ENCODE data around the gene FBXW11.
"Not testable (repeated sequence)": the region's sequence is repeated elsewhere in the genome, so short reads cannot be mapped to it uniquely, and the experiment has no call there.

Gene FBXW11

DNA sequence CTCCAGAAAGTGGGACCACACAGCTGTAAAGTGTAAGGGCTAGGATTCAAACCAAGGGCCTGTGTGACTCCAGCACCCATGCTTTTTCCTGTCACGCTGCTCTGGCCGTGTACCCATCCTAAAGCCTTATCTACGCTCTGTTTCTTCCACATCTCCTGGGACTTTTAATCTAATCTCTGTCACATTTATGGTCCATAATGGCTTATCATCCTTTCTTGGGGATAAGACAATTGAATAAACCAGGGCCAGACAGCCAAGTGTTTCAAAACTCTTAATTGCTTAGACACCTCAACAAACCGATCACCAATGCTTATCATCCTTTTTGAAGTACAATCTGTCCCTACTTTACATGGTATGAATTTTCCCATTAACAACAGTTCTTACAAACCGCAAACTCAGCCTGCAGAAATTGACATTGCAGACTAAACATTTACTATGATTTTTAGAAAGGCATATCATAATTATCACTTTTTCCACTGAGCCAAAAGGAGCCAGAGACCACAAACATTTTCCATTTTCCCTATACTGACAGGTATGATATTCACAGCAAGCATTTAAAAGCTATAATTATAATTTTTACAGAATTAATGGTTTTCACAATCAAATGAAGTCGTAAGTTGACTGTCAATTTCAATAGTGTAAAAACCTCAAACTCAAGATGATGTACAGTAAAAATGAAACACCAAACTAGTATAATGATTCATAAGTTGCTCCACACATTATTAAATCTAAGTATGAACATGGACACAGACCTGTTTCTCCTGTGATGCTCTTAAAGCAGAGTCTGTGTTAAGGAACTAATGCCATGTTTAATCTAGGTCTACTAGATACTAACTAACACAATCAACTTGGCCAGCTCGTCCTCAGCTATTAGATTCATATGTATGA is 99.5 kb downstream of the FBXW11 start:
- no peak for DNase-seq

DNA sequence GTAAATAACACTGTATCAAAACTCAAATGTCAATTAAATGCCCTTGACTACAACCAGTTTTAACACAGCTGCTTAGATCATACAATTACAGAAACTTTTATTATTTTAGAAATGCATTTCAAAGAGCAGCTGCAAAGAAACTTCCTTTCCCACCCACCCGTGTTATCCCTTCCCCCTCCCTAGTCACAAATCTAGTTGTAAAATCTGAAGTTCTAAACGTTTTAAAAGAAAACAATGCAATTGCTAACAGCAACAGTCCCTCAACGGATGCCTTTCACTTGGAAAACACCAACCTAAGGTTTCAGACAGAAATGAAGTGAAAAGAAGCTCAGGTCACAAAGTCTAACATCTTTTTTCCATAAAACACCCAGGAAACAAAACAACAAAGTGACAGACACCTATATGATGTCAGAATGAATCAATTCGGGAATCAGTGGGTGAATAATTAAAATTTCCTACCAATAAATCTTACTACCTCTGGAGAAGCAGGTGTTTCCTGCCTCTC is 100.3 kb downstream of the FBXW11 start:
- DNase-seq, result no peak

DNA sequence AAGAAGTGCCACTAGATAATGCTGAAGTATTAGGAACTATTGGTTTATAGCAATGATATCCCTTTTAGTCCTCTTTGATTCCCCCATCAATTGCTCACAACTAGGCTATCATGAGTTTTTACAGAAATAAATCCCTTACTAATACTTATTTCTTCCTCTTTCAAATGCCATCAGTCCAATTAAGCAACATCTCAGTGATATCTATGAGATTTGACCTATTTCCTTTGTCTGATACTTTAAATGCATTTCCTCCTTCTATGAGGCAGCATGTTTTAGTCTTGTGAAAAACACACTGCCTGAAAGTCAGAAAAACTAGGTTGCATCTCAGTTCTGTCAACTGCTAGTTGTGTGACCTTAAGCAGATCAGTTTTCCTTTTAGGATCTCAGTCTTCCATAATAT is 101.6 kb downstream of the FBXW11 start:
- DNase-seq, result no peak

DNA sequence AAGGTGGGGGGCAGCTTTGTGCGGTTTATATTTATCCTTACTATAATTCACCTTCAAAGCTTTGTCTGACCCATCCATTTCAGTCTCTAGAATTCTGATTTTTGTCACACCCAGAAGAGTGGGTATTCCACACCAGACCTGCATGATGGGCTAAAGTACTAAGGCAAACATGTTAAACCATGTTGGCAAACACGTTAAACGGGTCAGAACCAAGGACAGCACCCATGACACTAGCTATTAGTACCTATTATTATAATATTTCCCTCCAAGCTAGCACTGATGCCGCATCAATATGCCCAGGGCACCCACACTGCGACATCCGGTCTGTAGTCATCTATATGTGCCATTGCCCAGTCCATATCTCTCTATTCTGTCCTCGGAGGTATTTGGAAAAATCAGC is 104.7 kb downstream of the FBXW11 start:
- no peak for DNase-seq

DNA sequence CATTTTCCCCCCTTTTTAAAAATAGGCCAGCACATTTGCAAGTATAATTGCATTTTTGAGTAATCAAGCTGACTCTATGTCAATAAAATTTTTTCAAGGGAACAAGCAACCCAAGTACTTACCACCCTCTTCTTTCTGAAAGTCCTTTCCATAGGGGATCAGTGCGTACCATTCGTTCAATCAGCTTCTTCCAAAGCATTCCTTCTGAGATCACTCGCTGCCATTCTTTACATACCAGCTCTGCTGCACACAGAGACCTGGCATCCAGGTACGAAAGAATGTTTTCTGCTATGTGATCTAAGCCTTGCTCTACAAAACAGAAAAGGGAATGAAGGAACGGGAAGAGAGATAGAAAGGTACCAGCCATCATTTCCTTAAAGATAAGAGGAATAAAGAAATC is 106.6 kb downstream of the FBXW11 start:
- DNase-seq, result no peak

DNA sequence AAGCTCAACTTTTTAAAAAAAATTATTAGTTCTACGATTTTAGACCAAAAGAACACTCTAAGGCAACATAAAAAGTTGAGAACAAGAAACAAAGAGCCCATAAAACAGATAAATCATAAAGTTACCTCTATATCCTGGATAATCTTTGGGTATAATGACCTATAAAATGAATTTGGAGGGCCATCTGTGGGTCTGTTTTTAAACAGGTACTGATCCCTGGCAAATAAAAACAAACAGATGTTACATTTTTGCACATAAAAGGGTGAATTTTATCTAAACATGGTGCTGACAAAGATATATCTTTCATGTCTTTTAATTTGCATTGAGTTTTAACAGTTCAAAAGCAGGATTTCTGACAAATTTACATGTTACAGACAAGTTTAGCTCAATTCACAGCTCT is 107.6 kb downstream of the FBXW11 start:
- no peak for DNase-seq

DNA sequence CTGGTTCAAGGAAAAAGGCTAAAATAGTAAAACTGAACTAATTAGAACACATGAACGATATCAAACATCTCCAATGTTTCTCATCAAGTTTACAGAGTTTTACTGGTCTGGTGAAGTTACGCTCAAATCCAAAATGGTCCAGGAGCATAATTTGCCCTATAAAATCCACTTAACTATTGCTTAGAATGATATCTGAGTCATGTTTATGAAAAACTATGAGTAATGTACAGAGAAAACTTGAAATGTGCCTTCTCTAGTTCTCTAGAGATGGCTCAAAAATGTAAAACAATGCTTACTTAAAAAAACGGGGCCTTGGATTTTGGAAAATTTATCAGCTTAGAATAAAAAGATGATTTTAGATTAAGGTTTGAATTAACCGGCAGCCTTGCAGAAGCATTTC is 108.1 kb downstream of the FBXW11 start:
- DNase-seq, result no peak

DNA sequence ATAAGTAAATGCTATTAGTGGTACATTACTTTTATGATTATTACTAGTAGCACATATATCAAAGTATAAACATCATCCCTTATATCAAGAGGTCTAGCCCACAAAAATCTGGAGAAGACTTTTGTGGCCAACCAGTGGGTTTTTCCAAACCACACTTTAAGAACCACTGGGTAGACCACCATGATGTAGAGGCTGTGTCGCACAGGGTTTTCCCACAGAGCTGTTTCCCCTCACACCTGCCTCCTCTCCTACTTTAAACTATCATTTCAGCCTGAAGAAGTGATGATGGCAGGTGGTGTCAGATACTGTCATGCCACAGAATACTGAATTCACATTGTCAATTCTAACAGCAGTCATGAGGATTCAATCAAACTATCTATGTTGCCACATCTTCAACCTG is 109.2 kb downstream of the FBXW11 start:
- no peak for DNase-seq

DNA sequence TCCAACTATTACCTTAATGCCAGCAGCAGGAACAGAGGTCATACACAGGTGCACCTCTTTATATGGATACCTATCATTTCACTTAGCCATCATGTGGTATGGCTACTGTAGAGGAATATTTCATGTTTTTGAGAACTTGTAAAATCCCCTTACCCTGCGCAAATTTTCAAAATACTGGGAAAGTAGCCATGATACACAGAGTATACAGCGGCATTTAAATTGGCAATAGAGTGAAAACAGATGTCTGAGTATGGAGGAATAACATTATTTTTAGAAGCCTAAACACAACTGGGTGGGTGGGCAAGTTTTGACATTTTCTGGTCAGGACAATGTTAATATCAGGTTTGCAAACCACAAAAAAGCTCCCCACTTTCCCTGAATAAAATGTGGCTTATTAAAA is 111.4 kb downstream of the FBXW11 start:
- no peak for DNase-seq

DNA sequence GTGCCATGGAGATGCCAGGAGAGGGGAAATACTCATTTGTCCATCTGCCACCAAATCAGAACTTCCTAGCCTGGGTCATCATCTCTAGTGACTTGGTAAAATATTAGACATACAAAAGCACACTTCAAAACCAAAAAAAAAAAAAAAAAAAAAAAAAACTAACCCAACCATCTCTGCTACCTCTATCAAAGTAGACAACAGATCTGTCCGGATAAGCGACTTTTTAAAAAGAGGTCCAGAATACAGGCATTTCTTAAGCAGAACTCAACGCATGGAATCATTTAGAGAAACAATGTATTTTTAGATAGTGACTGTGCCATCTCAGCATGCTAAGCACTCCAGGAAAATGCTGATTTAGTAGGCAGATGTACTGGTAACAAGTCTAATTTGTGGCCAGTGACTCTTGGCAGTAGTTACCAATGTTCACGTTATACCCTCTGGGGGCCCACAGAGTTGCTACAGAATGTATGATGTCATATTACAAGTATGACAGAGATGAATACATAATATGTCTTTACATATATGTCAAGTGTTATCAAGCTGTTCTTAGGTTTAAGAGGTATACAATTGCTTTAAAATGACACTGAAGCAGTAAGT is 113.0 kb downstream of the FBXW11 start:
- no peak for DNase-seq

DNA sequence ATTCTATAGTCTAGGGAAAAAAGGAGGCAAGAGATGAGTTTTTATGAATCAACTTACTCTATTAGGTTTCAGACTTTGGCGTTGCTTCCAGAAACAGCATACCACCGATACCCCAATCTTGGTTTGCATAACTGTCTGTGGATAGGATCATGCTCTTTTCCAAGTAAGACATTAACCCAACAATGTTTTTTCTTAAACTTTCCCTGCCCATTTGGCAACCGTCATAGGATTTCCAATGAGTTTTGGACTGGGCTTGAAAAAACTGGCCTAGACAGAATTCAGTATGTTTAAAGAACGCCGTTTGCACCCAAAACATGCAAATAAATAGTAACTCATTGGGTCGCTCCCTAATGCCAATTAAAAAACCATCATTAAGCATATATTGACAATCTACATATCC is 114.8 kb downstream of the FBXW11 start:
- no peak for DNase-seq

DNA sequence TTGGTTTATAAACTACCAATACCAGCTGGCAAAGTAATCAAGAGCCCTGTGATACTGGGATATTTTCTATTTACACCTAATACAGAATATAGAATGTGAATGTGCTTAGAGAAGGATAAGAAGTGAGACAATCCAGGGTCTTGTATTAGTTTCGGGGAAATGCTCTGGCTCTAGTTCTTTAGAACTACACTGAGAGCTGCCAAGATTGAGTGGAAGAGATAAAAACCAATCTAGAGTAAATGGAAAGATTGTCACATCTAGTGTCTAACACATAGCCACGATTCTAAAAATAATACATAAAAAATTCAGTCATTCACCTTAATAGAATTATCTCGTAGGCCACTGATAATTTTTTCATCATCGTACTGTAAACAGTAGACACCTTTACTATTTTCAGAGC is 115.3 kb downstream of the FBXW11 start:
- no peak for DNase-seq

DNA sequence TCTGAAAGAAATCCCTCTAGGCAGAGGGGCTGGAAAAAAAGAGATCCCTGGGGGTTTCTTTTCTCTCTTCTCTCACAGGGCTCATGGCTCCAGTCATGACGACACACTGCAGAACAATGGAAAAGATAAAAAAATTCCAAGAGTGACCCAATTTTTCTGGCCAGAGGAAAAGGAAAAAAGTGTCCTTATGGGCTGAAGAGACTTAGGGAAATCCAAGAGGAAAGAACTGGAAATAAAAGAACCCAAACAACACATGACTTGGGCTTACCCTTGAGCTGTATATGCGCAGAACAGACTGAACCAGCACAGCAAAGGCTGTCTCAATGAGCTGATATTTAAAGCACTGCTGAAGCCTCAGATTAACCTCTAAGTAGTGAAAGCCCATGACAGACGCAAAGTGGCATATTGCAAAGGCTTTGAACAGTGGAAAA is 118.4 kb downstream of the FBXW11 start:
- DNase-seq, result no peak

DNA sequence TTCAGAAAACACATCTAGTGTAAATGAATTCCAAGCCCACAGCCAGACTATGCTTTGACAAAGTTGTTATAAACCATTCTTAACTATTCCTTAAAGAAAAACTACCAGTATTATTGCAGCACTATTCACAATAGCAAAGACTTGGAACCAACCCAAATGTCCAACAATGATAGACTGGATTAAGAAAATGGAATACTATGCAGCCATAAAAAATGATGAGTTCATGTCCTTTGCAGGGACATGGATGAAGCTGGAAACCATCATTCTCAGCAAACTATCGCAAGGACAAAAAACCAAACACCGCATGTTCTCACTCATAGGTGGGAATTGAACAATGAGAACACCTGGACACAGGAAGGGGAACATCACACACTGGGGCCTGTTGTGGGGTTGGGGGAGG is 120.4 kb downstream of the FBXW11 start:
- DNase-seq, result not testable (repeated sequence)

DNA sequence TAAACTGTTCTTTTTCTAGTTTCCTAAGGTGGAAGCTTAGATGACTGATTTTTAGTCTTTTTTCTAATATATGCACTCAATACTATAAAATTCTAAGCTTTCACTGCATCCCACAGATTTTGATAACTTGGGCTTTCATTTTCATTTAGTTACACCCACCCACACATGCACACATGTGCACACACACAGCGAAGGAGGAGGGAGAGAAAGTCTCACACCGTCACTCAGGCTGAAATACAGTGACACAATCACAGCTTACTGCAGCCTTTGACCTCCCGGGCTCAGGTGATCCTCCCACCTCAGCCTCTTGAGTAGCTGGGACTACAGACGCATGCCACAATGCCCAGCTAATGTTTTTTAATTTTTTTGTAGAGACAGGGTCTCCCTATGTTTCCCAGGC is 124.3 kb downstream of the FBXW11 start:
- no peak for DNase-seq

DNA sequence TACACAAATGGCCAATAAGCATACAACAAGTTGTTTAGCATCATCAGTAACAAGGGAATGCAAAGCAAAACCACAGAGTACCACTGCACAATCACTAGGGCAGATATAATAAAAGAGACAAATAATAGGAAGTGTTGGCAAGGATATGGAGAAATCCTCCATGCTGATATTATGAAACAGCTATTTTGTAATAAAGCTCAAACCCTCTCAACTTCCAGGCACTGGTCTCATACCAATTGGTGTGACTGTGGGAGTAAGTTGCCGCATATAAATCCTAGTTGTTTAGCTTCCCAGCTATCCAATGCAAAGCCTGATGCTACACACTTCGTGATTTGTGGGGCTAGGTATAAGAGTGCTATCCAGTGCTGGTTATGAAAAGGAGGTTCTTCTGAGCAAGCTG is 132.2 kb downstream of the FBXW11 start:
- no peak for DNase-seq

DNA sequence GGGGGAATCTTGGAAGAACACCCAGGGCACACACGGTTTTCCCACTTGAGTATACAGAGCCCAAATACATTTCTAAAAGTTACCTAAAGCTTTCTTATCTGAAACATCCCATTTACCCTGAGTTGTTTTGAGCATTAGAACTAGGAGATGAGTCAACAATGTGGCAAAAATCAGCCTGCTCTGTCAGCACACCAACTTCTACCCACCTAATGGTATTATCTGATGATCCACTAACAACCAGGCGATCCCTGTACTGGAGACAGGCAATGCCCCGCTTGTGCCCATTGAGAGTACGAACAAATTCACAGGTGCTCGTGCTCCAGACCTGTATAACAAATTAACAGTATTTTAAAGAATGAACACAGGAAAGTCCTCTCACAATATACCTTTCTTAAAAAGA is 133.8 kb downstream of the FBXW11 start:
- DNase-seq, result no peak

DNA sequence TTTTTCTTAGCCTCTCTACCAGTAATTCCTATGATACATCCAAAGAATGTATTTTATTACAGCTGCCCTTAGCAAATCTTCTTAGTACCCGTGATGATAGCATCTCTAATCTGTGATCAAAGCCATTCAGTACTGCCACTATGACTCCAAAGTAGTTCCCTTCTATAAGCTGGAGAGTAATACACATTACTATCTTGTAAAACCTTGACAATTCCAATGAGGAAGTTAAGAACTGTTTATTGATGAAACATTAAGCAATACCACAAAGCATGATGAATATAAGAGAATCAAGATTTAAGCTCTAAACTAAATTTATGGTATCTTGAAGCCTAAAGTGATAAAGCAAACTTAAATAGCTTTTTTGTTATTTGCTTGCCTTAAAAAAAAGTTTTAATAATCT is 134.7 kb downstream of the FBXW11 start:
- DNase-seq, result no peak

DNA sequence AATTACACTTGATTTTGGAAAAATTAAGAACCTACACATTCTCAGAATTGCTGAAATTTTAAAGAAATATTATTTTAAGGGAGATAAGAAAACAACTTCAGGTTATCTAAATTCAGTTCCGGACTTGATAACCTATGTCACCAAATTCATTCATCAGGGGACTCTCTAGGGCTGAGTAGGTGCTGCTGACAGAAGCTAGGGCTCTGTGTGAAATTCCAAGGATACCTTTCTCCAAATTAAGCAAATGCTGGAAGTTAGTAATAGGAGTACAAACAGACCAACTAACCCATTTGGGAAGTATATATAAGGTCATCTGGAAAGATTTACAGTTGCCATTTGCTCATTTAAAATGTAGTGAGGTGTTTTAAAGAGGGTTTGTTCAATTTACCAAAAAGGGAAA is 136.5 kb downstream of the FBXW11 start:
- DNase-seq, result no peak

DNA sequence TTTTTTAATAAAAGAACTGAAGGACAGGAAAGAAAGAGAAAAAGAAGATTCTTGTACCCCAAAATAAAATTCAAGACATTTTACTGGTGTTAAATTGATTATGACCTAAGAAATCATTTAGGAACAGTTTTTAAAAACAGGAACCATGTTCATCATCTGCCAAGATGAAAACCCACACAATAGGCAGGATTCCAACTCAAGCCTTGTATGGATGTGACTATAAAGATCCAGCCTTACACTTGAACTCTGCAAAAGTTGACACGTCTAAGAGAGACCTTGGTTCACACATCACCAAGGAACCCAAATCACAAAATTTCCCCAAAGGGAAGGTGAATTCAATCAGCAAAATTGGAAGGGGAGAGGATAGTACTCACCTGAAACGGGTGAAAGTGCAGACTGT is 138.2 kb downstream of the FBXW11 start:
- DNase-seq, result no peak

DNA sequence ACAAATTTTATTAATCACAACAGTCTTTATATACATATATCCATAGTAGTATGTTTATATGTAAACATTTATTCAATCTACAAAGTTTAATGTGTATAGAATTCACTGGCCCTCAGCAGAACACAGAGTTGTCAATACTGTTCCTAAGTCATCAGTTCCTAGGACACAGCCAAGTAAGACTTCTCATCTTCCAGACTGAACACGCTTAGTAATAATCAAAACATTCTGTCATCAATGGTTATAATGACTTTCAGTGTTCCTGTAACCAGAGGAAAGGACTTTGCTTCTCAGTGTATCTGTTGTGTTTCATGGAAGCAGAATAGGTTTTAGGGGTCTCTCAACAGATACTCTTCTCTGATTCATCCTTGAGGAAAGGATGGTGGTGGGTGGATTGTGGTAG is 138.7 kb downstream of the FBXW11 start:
- no peak for DNase-seq

DNA sequence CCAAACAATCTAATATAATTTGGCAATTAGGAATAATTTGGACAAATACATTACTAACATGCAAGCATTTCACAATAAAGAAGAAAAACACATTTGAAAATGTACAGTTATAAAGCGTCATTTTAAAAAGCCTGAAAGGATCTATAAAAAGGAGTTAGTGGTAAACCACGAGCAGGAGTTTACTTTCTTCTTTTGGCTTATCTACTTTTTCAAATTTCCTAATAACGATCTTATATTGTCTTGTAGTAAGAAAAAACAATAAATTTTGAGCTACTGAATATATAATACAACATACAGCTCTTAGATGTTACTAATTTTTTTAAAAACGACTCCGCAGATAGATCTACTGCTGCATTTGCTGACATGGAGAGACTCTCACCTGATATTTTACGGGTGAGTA is 141.0 kb downstream of the FBXW11 start:
- no peak for DNase-seq

DNA sequence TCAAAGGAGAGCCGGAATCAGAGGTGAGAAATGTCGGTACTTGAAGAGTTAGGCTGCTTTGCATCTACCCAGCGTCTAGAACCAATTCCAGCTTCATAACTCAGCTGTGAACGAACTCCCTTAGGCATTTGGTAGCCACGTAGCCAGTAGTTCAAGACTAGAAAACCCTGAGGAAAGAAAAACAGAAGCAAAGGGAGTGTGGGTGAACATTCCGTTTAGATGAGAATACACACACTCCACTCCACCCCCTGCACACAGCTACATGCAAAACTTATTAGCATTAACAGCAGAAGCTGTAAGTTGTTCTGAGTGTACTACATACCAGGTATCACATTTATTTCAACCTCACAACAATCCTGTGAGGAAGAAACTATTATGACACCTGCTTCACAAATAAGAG is 142.5 kb downstream of the FBXW11 start:
- DNase-seq, result no peak

DNA sequence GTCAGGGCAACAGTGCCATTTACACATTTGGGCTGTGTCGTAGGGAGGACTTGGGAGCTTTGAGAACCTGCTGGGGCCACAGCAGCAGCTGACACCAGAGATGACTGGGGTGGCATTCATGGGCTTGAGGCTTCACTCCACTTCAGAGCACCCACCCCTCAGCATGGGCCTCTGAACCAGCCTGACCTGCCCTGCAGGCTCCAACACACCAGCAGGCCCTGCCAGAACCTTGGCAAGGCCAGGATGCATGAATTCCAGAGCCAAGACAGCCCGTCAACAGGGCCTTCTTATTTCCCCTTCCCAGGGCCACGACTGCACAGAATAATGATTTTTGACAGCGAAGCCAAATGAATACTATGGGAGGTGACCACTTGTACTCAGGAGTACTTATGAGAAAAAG is 143.8 kb downstream of the FBXW11 start:
- no peak for DNase-seq

DNA sequence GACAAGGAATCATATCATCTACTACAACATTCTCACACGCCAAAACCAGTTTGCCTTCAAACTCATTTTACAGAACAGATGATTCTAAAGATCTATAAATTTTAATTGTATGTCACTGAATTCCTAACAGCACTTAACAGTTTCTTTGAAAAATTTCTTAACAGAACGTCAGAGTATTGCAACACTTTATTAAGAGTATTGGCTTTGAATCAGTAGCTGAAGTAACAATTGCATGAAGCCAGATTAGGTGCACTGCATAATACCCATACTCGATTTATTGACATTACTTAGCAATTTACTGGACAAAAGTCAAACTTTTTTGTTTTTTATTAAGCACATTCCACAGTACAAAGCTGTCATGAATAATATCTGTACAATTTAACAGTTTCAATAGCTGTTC is 145.1 kb downstream of the FBXW11 start:
- no peak for DNase-seq
